Measurements from ENCODE around the gene CEP85.

CEP85 gene, protein sequence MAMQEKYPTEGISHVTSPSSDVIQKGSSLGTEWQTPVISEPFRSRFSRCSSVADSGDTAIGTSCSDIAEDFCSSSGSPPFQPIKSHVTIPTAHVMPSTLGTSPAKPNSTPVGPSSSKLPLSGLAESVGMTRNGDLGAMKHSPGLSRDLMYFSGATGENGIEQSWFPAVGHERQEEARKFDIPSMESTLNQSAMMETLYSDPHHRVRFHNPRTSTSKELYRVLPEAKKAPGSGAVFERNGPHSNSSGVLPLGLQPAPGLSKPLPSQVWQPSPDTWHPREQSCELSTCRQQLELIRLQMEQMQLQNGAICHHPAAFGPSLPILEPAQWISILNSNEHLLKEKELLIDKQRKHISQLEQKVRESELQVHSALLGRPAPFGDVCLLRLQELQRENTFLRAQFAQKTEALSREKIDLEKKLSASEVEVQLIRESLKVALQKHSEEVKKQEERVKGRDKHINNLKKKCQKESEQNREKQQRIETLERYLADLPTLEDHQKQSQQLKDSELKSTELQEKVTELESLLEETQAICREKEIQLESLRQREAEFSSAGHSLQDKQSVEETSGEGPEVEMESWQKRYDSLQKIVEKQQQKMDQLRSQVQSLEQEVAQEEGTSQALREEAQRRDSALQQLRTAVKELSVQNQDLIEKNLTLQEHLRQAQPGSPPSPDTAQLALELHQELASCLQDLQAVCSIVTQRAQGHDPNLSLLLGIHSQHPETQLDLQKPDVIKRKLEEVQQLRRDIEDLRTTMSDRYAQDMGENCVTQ

GRCh38 chr1:26233903-26234643, at the start of gene CEP85:
Gene CEP85 (plus strand): TSS chr1:26234200. CDS start chr1:26239784, 5,584 bp downstream.
- peak; percentile 97 for DNase-seq (ENCODE audit: low spot score)
- peak; percentile 65 for TF ChIP-seq CTCF (IDR thresholded peaks at IDR 0.05)
- peak within 1 kb of the TSS; percentile 76 to 86 for H3K27ac ChIP-seq
- H3K4me3 ChIP-seq: peak within 1 kb of the TSS; percentile 74

- Histone ChIP-seq H3K27ac (no peak overlapping the region), H3K4me3 (no peak overlapping the region)
- DNase-seq (ENCODE audit: low spot score): no peak
- no peak for TF ChIP-seq CTCF (IDR thresholded peaks at IDR 0.05)
Observed at GRCh38 chr1:26184883-26185282, 49.1 kb upstream of the CEP85 start.

- no peak for DNase-seq (ENCODE audit: low spot score)
- no peak overlapping the region for H3K27ac ChIP-seq
- H3K4me3 ChIP-seq: no peak overlapping the region
- TF ChIP-seq CTCF (IDR thresholded peaks at IDR 0.05): no peak
Observed at GRCh38 chr1:26187882-26188281, 46.1 kb upstream of the CEP85 start.

GRCh38 chr1:26188477-26188876, 45.5 kb upstream of the CEP85 start:
- Histone ChIP-seq H3K27ac (no peak overlapping the region), H3K4me3 (no peak overlapping the region)
- no peak for TF ChIP-seq CTCF (IDR thresholded peaks at IDR 0.05)
- DNase-seq (ENCODE audit: low spot score): no peak

- no peak overlapping the region for H3K27ac ChIP-seq
- no peak overlapping the region for H3K4me3 ChIP-seq
- no peak for TF ChIP-seq CTCF (IDR thresholded peaks at IDR 0.05)
- no peak for DNase-seq (ENCODE audit: low spot score)
Observed at GRCh38 chr1:26189331-26189730, 44.7 kb upstream of the CEP85 start.

DNA sequence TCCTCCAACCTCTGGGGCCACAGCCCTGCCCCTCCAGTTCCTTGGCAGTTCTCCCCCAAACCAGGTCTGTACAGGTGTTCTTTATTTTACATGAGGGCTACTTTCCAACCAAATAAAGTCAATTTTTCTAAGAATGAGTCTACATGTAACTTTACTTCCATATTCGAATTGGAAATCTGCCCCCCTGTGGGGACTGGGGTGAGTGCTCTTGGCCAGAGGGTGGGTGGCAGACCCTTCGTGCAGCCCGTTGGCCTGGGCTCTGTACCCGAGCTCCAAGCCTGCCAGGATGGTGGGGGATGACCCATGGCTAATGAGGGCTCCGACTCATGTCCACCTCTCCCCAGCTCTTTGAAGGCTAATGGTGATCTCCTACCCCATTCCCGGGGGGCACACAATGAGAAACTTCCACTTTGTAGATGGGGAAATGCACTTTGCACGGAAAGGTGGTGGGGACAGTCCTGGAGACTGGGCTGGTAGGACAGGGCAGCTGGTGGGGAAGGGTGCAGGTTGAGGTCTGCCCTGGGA, 44.2 kb upstream of the CEP85 start:
- Histone ChIP-seq H3K4me3 (no peak overlapping the region), H3K27ac (no peak overlapping the region)
- TF ChIP-seq CTCF (IDR thresholded peaks at IDR 0.05): no peak
- no peak for DNase-seq (ENCODE audit: low spot score)

Data from coronary artery (tissue), 2 donors.